ENCODE data around the gene AP1G1.
"Not testable (repeated sequence)": the region's sequence is repeated elsewhere in the genome, so short reads cannot be mapped to it uniquely, and the experiment has no call there.

AP1G1 gene

GRCh38 chr16:71693164-71693563 lies 115.5 kb downstream of the AP1G1 start:
- no peak for DNase-seq

DNA sequence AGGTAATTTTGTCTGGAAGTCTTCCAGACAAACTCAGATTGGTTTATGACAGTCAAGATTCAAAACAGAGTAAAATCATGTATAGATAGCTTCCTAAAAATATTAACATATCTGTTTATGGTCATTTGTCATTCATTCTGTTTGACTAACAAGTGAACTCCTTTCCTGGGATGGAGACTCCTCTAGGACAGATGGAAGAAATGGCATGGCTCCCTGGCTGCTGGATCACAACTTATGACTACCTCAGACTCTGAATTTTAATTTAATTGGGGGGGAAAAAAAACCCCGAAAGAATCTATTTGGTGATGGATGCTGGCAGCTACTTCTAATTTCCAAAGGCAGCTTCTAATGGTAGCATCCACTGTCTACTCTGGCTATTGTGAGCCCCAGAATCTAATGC lies 118.7 kb downstream of the AP1G1 start:
- DNase-seq, result no peak

GRCh38 chr16:71687861-71688260 lies 120.8 kb downstream of the AP1G1 start:
- no peak for DNase-seq

DNA sequence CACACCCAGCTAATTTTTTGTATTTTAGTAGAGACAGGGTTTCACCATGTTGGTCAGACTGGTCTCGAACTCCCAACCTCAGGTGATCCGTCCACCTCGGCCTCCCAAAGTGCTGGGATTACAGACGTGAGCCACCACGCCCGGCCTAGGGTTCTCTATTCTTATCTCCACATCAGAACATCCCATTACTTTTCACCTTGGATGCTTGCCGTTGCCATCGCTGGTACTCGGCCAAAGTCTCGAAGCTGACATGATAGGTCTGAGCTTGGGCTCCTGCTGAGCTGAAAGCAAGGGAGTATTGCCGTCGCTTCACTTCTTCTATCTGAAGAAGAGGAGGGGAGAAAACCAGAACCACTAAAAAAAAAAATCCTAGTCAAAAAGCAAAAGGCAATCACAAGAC lies 124.4 kb downstream of the AP1G1 start:
- DNase-seq, result not testable (repeated sequence)

DNA sequence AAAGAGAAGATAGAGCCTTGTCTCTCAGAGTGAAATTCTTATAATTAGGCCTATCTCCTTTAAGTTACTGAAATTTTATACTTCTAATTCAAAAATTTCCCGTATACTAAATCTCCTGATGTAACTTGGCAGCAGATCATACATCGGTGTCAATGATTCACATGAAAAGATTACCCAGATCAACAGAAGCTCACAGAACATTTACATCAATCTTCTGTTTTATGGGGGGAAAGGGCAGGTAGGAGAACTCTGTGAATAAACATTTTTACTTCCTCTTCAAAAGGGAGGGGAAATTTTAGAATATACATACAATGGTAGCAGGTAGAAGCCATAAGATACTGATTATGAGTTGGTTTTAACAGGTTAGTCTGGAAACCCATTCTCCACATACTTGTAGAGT lies 127.3 kb downstream of the AP1G1 start:
- no peak for DNase-seq
